Measurements from ENCODE around the gene TOP3A.

- TF ChIP-seq CTCF (conservative IDR thresholded peaks at IDR 0.05; ENCODE audit: low read depth, low read length) (no peak), EZH2 (IDR thresholded peaks at IDR 0.05; ENCODE audit: borderline replicate concordance, low read depth, low read length, poor library complexity, severe bottlenecking) (no peak)
These were observed 62.6 kb downstream of the TOP3A start for GRCh38 chr17:18252160-18252559.

Measured in A673 (cell line).